Common myeloid progenitor, CD34-positive (primary cell): ENCODE measurements around the gene C1QTNF1.

ENCODE experiments used
- CTCF ChIA-PET: fragments of 350-600 bp; sonication (Branson Sonifier 250); formaldehyde crosslinking; loops from one replicate; lab custom pipeline; 2021; ENCODE audit warnings: antibody characterized with exemption; lab: Charles Lee
- POLR2A ChIA-PET: fragments of 350-600 bp; sonication (Branson Sonifier 250); formaldehyde crosslinking; loops from one replicate; lab custom pipeline; 2021; ENCODE audit warnings: antibody characterized with exemption; lab: Charles Lee
- DNase-seq, 3 donors: peaks; one replicate each; pipeline versions ENCODE4 v3.0.0 to v3.0.0-alpha.2; 2013
- H3K27ac ChIP-seq, 2 experiments: 1 replicate in 1 of 2; 2 replicates in 1 of 2; pipeline ENCODE4 v1.7.0; 2013; ENCODE audit warnings: inconsistent platforms in 2 of 2, low read length in 2 of 2, mild to moderate bottlenecking in 2 of 2, low read depth in 1 of 2, moderate library complexity in 1 of 2; ENCODE audit not compliant: severe bottlenecking in 2 of 2, insufficient read depth in 1 of 2, poor library complexity in 1 of 2
- H3K27me3 ChIP-seq, 5 experiments: replicated peaks in 2 of 5; 1 replicate in 3 of 5; 2 replicates in 2 of 5; pipeline versions ENCODE4 v1.6.1 to v1.7.0; 2013; ENCODE audit warnings: low read length in 4 of 5, mild to moderate bottlenecking in 2 of 5, moderate library complexity in 2 of 5, inconsistent platforms in 1 of 5; ENCODE audit not compliant: insufficient read depth in 5 of 5, control insufficient read depth in 4 of 5
- H3K36me3 ChIP-seq, 4 experiments: 1 replicate in 2 of 4; 2 replicates in 2 of 4; pipeline versions ENCODE4 v1.6.1 to v1.7.0; 2013; ENCODE audit warnings: low read length in 3 of 4, control low read depth in 1 of 4, mild to moderate bottlenecking in 1 of 4; ENCODE audit not compliant: control insufficient read depth in 4 of 4, insufficient read depth in 4 of 4
- H3K4me1 ChIP-seq, 4 experiments: 1 replicate in 3 of 4; 2 replicates in 1 of 4; pipeline versions ENCODE4 v1.6.1 to v1.7.1; 2013; ENCODE audit warnings: low read length in 3 of 4, mild to moderate bottlenecking in 3 of 4, control low read depth in 1 of 4, inconsistent platforms in 1 of 4, moderate library complexity in 1 of 4; ENCODE audit not compliant: control insufficient read depth in 4 of 4, insufficient read depth in 4 of 4; ENCODE audit errors: control extremely low read depth in 1 of 4
- H3K4me3 ChIP-seq, 7 experiments: 1 replicate in 4 of 7; 2 replicates in 3 of 7; pipeline versions ENCODE4 v1.5.1 to v1.7.0; 2013; ENCODE audit warnings: mild to moderate bottlenecking in 7 of 7, low read length in 6 of 7, moderate library complexity in 6 of 7, inconsistent platforms in 2 of 7, low read depth in 2 of 7, control low read depth in 1 of 7; ENCODE audit not compliant: insufficient read depth in 4 of 7, control insufficient read depth in 1 of 7; ENCODE audit errors: extremely low read depth in 1 of 7
- H3K9me3 ChIP-seq, 5 experiments: 1 replicate in 4 of 5; 2 replicates in 1 of 5; pipeline versions ENCODE4 v1.6.1 to v1.7.1; 2013; ENCODE audit warnings: low read length in 4 of 5, mild to moderate bottlenecking in 2 of 5, inconsistent platforms in 1 of 5, low read depth in 1 of 5, moderate library complexity in 1 of 5; ENCODE audit not compliant: control insufficient read depth in 4 of 5, insufficient read depth in 2 of 5; ENCODE audit errors: control extremely low read depth in 1 of 5
- WGBS: methylation state at CpG from one replicate; pipeline ENCODE4 v1.1.5; 2013; ENCODE audit not compliant: insufficient coverage; 5-methylcytosine and 5-hydroxymethylcytosine counted together

Gene C1QTNF1

GRCh38 chr17:79038545-79039135 lies 14.7 kb downstream of the C1QTNF1 start:
- no peak overlapping the region for H3K27ac ChIP-seq
- H3K36me3 ChIP-seq, result no peaks in the 10 kb centered on the region
- ChIA-PET CTCF (interaction anchor here (1.0 to 1.8 kb wide), 2 partner anchors 11 to 17 kb away, joined by 3 read pairs; no protein-coding TSS in a partner anchor), POLR2A (no interaction called here)
- DNase-seq, result peak in 1 of 3 donors; percentile 26
- 83% methylated on average over 7 of the region's 8 CpGs for WGBS
- H3K4me1 ChIP-seq, result no peaks in the 10 kb centered on the region
- no peak overlapping the region for H3K4me3 ChIP-seq
- peaks cover 0 to 4% (median 0%) of the 10 kb centered on the region in 5 experiments for H3K27me3 ChIP-seq
- no peaks in the 10 kb centered on the region for H3K9me3 ChIP-seq

- ChIA-PET CTCF (interaction anchor here (1.0 to 1.8 kb wide), 2 partner anchors 11 to 18 kb away, joined by 3 read pairs; no protein-coding TSS in a partner anchor), POLR2A (no interaction called here)
- Histone ChIP-seq H3K36me3 (no peaks in the 10 kb centered on the region), H3K27me3 (peaks cover 0 to 4% (median 0%) of the 10 kb centered on the region in 5 experiments), H3K9me3 (no peaks in the 10 kb centered on the region), H3K27ac (no peak overlapping the region), H3K4me3 (no peak overlapping the region), H3K4me1 (no peaks in the 10 kb centered on the region)
- 100% methylated on average over 3 of the region's 8 CpGs for WGBS
- DNase-seq, result no peak
Observed at GRCh38 chr17:79039171-79039570, 15.2 kb downstream of the C1QTNF1 start.

GRCh38 chr17:79039886-79040285 lies 15.9 kb downstream of the C1QTNF1 start:
- Histone ChIP-seq H3K4me1 (no peaks in the 10 kb centered on the region), H3K27ac (no peak overlapping the region), H3K4me3 (no peak overlapping the region), H3K9me3 (no peaks in the 10 kb centered on the region), H3K27me3 (peaks cover 0 to 4% (median 0%) of the 10 kb centered on the region in 5 experiments), H3K36me3 (no peaks in the 10 kb centered on the region)
- ChIA-PET CTCF (interaction anchor here (1.3 to 2.8 kb wide), 5 partner anchors 12 to 50 kb away, joined by 4 to 16 read pairs (median 4); no protein-coding TSS in a partner anchor), POLR2A (no interaction called here)
- no peak for DNase-seq
- WGBS, result 92% methylated on average over 6 of the region's 6 CpGs

- Histone ChIP-seq H3K9me3 (no peaks in the 10 kb centered on the region), H3K27me3 (peaks cover 0 to 2% (median 0%) of the 10 kb centered on the region in 5 experiments), H3K4me1 (no peaks in the 10 kb centered on the region), H3K27ac (no peak overlapping the region), H3K36me3 (no peaks in the 10 kb centered on the region), H3K4me3 (no peak overlapping the region)
- ChIA-PET POLR2A (interaction anchor here (0.7 kb wide), 1 partner anchor 21 kb away, joined by 8 read pairs; no protein-coding TSS in a partner anchor), CTCF (interaction anchor here (0.7 to 2.8 kb wide), 10 partner anchors 12 to 51 kb away, joined by 3 to 16 read pairs (median 4); no protein-coding TSS in a partner anchor)
- no peak for DNase-seq
- 95% methylated on average over 9 of the region's 13 CpGs for WGBS
Observed at GRCh38 chr17:79041041-79041570, 17.1 kb downstream of the C1QTNF1 start.

GRCh38 chr17:79041723-79042420 lies 17.9 kb downstream of the C1QTNF1 start:
- CTCF ChIA-PET, result interaction anchor here (0.6 to 2.8 kb wide), 13 partner anchors 13 to 172 kb away, joined by 3 to 16 read pairs (median 4); no protein-coding TSS in a partner anchor
- Histone ChIP-seq H3K9me3 (no peaks in the 10 kb centered on the region), H3K4me1 (no peaks in the 10 kb centered on the region), H3K27ac (no peak overlapping the region), H3K36me3 (no peaks in the 10 kb centered on the region), H3K4me3 (no peak overlapping the region), H3K27me3 (peaks cover 0 to 2% (median 0%) of the 10 kb centered on the region in 5 experiments)
- WGBS, result 85% methylated on average over 20 of the region's 29 CpGs
- no peak for DNase-seq
- POLR2A ChIA-PET, result no interaction called here

- Histone ChIP-seq H3K4me1 (no peaks in the 10 kb centered on the region), H3K27ac (no peak overlapping the region), H3K36me3 (no peaks in the 10 kb centered on the region), H3K27me3 (peaks cover 0 to 2% (median 0%) of the 10 kb centered on the region in 5 experiments), H3K4me3 (no peak overlapping the region), H3K9me3 (no peaks in the 10 kb centered on the region)
- DNase-seq, result peak; percentile 48 to 55 (median 52)
- POLR2A ChIA-PET, result no interaction called here
- WGBS, result 93% methylated on average over 7 of the region's 13 CpGs
- CTCF ChIA-PET, result interaction anchor here (0.6 to 2.8 kb wide), 9 partner anchors 13 to 173 kb away, joined by 3 to 16 read pairs (median 4); no protein-coding TSS in a partner anchor
Observed at GRCh38 chr17:79042421-79043190, 18.6 kb downstream of the C1QTNF1 start.
